Measurements from ENCODE around the gene CUBN.
A peak's percentile ranks its signal among the peaks of the same experiment; 100 is the strongest.

CUBN gene

DNA sequence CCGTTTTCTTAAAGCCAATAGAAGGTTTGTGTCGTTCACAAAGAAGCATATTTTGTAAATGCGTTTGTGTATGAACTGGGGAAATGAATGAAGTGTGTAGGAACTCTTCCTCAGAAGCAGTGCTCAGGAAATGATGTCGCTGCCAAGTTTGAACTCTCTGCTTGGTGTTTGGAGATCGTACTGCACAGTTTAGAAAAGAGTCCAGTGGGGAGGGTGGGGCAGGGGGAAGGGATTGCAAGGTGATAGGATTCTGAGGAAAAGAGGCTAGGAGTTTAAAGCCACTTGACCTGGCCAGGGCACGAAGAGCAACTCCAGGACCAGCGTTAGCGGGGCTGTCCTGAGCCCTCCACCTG is 122.2 kb downstream of the CUBN start:
- no peak overlapping the region for H3K4me3 ChIP-seq (ENCODE audit: insufficient read depth, low read depth, low read length, poor library complexity, severe bottlenecking)
- no peak for DNase-seq
- no peaks in the 10 kb centered on the region for H3K36me3 ChIP-seq (ENCODE audit: control insufficient read depth, insufficient read depth, low read length)
- H3K4me1 ChIP-seq (ENCODE audit: control insufficient read depth, insufficient read depth, low read length, poor library complexity, severe bottlenecking), result peaks cover 18% of the 10 kb centered on the region
- no peaks in the 10 kb centered on the region for H3K9me3 ChIP-seq (ENCODE audit: control insufficient read depth, low read length)
- no peak overlapping the region for H3K27ac ChIP-seq (ENCODE audit: insufficient read depth, low read length, poor library complexity, severe bottlenecking)
- H3K27me3 ChIP-seq (replicated peaks; ENCODE audit: control insufficient read depth, insufficient read depth, low read length, poor library complexity, severe bottlenecking), result no peaks in the 10 kb centered on the region

GRCh38 chr10:17006631-17007417 is 122.8 kb downstream of the CUBN start:
- H3K36me3 ChIP-seq (ENCODE audit: control insufficient read depth, insufficient read depth, low read length), result no peaks in the 10 kb centered on the region
- no peaks in the 10 kb centered on the region for H3K9me3 ChIP-seq (ENCODE audit: control insufficient read depth, low read length)
- H3K4me3 ChIP-seq (ENCODE audit: insufficient read depth, low read depth, low read length, poor library complexity, severe bottlenecking), result no peak overlapping the region
- no peaks in the 10 kb centered on the region for H3K27me3 ChIP-seq (replicated peaks; ENCODE audit: control insufficient read depth, insufficient read depth, low read length, poor library complexity, severe bottlenecking)
- peaks cover 22% of the 10 kb centered on the region for H3K4me1 ChIP-seq (ENCODE audit: control insufficient read depth, insufficient read depth, low read length, poor library complexity, severe bottlenecking)
- no peak overlapping the region for H3K27ac ChIP-seq (ENCODE audit: insufficient read depth, low read length, poor library complexity, severe bottlenecking)
- no peak for DNase-seq

DNA sequence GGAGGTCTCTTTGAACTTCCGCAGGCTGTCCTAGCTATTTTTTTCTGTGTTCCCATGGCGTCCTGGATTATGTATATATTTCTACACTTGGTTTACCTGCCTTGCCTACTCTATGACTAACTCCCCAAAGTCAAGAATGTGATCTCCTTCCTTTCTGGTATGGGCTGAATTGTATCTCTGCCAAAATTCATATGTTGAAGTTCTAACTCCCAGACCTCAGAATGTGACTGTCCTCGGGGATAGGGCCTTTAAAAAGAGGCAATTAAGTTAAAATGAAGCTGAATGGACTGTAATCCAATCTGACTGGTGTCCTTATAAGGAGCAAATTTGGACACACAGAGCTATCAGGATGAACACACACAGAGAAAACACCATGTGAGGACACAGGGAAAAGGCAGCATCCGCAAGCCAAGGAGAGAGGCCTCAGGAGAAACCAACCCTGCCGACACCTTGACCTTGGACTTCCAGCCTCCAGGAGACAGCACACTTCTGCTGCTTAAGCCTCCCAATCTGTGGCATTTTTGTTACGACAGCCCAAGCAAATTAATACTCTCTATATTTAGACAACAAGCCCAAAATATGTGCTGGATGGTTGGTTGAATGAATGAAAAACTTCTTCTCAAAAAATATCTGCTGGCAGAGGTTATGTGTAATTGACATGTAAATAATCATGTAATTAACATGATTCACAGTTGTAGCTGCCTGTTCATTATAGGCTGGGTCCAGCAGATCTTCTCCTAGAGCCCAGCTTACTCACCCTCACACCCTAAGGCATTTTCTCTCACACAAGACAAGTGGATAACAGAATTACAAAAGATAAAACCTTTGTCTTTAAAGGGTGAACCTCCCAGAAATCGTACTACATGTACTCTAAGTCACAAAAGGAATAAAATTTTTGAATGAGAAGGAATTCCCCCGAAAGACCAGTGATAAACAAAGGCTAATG is 123.7 kb downstream of the CUBN start:
- Histone ChIP-seq H3K27ac (ENCODE audit: insufficient read depth, low read length, poor library complexity, severe bottlenecking) (no peak overlapping the region), H3K27me3 (replicated peaks; ENCODE audit: control insufficient read depth, insufficient read depth, low read length, poor library complexity, severe bottlenecking) (no peaks in the 10 kb centered on the region), H3K36me3 (ENCODE audit: control insufficient read depth, insufficient read depth, low read length) (no peaks in the 10 kb centered on the region), H3K4me3 (ENCODE audit: insufficient read depth, low read depth, low read length, poor library complexity, severe bottlenecking) (no peak overlapping the region), H3K9me3 (ENCODE audit: control insufficient read depth, low read length) (no peaks in the 10 kb centered on the region), H3K4me1 (ENCODE audit: control insufficient read depth, insufficient read depth, low read length, poor library complexity, severe bottlenecking) (peaks cover 30% of the 10 kb centered on the region)
- no peak for DNase-seq

DNA sequence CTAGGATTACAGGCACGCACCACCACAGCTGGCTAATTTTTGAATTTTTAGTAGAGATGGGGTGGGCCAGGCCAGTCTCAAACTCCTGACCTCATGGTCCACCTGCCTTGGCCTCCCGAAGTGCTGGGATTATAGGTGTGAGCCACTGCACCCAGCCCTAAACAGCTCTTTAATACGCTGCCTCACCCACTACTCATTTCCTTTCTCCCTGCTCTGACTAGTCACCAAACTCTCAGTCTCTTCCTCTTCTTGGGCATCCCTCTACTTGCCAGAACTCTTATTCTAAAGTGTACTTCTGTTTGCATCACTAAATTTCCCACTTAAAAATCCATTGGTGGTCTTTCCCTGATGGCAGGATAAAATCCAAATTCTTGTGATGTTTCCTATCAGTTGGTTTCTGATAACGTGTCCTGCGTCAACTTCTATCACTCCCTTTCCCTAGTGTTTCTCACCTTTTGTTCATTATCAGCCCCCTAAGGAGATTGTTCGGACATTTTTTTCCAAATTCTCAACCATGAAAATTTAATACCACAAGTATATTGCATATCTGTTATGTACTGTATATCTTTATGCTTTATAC is 124.7 kb downstream of the CUBN start:
- Histone ChIP-seq H3K4me1 (ENCODE audit: control insufficient read depth, insufficient read depth, low read length, poor library complexity, severe bottlenecking) (peaks cover 30% of the 10 kb centered on the region), H3K27ac (ENCODE audit: insufficient read depth, low read length, poor library complexity, severe bottlenecking) (no peak overlapping the region), H3K4me3 (ENCODE audit: insufficient read depth, low read depth, low read length, poor library complexity, severe bottlenecking) (no peak overlapping the region), H3K27me3 (replicated peaks; ENCODE audit: control insufficient read depth, insufficient read depth, low read length, poor library complexity, severe bottlenecking) (no peaks in the 10 kb centered on the region), H3K9me3 (ENCODE audit: control insufficient read depth, low read length) (no peaks in the 10 kb centered on the region), H3K36me3 (ENCODE audit: control insufficient read depth, insufficient read depth, low read length) (no peaks in the 10 kb centered on the region)
- no peak for DNase-seq

GRCh38 chr10:17003651-17004286 is 125.8 kb downstream of the CUBN start:
- Histone ChIP-seq H3K36me3 (ENCODE audit: control insufficient read depth, insufficient read depth, low read length) (no peaks in the 10 kb centered on the region), H3K4me3 (ENCODE audit: insufficient read depth, low read depth, low read length, poor library complexity, severe bottlenecking) (no peak overlapping the region), H3K4me1 (ENCODE audit: control insufficient read depth, insufficient read depth, low read length, poor library complexity, severe bottlenecking) (peaks cover 30% of the 10 kb centered on the region), H3K27me3 (replicated peaks; ENCODE audit: control insufficient read depth, insufficient read depth, low read length, poor library complexity, severe bottlenecking) (no peaks in the 10 kb centered on the region), H3K27ac (ENCODE audit: insufficient read depth, low read length, poor library complexity, severe bottlenecking) (peak overlapping the region; percentile 82), H3K9me3 (ENCODE audit: control insufficient read depth, low read length) (no peaks in the 10 kb centered on the region)
- DNase-seq, result no peak

DNA sequence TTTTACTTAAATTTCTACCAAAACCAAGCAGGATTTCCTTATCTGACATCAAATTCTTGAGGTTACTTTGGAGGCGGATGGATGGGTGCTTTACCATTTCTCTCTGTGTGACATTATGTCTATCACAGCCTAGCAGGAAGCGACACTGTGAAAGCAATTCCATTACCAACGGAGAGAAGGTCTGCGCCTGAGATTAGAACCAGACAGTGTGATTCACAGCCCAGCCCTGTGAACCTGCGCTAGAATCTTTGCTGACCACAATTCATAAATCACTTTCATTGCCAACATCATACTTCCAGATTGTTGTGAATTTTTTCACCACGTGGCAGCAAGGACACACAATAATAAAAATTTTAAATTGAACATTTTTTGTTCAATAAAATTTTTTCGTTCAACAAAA is 126.5 kb downstream of the CUBN start:
- DNase-seq, result peak; percentile 53 to 72 (median 67)
- peak overlapping the region; percentile 82 for H3K27ac ChIP-seq (ENCODE audit: insufficient read depth, low read length, poor library complexity, severe bottlenecking)

DNA sequence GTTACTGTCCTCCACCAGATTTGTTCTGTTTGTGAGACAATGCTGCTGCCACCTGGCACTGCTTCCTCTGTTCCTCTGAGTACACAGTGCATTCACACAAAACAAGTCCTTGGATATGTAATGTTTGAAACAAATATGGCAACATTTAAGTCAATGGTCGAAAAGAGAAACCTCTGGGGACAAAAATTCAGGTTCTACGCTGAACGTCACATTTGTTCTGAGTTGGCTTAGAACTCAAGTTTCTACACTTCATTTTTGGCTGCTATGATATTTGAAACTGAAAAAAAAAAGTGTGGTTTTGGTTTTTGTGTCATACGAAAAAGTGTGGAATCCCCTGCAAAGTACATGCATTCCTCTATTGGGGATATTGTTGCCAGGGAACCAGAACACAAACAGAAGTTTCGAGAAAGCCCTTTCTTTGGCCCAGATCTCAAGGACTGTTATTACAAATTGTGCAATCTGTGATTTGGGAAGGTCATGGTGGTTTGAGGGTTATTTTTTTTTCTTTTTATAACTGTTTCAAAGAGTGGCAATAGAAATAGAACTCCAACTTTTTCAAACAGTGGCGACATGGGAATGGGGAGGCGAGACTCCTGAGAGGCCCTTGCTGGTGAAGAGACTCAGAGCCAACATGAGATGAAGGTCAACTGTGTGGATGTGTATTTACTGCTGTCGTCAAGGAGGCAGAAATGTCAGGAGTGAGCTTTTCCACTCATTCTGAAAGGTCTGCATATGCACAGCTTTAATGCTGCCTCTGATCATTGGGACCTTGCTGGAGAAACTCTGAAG is 127.5 kb downstream of the CUBN start:
- no peaks in the 10 kb centered on the region for H3K9me3 ChIP-seq (ENCODE audit: control insufficient read depth, low read length)
- peaks cover 24% of the 10 kb centered on the region for H3K4me1 ChIP-seq (ENCODE audit: control insufficient read depth, insufficient read depth, low read length, poor library complexity, severe bottlenecking)
- H3K27ac ChIP-seq (ENCODE audit: insufficient read depth, low read length, poor library complexity, severe bottlenecking), result peak overlapping the region; percentile 82
- peak; percentile 14 to 36 (median 24) for DNase-seq
- H3K27me3 ChIP-seq (replicated peaks; ENCODE audit: control insufficient read depth, insufficient read depth, low read length, poor library complexity, severe bottlenecking), result no peaks in the 10 kb centered on the region
- H3K36me3 ChIP-seq (ENCODE audit: control insufficient read depth, insufficient read depth, low read length), result no peaks in the 10 kb centered on the region
- H3K4me3 ChIP-seq (ENCODE audit: insufficient read depth, low read depth, low read length, poor library complexity, severe bottlenecking), result peak overlapping the region; percentile 3

More for the DNA sequence above, 126.5 kb downstream of the CUBN start:
- Histone ChIP-seq H3K4me3 (ENCODE audit: insufficient read depth, low read depth, low read length, poor library complexity, severe bottlenecking) (no peak overlapping the region), H3K27me3 (replicated peaks; ENCODE audit: control insufficient read depth, insufficient read depth, low read length, poor library complexity, severe bottlenecking) (no peaks in the 10 kb centered on the region), H3K9me3 (ENCODE audit: control insufficient read depth, low read length) (no peaks in the 10 kb centered on the region), H3K36me3 (ENCODE audit: control insufficient read depth, insufficient read depth, low read length) (no peaks in the 10 kb centered on the region), H3K4me1 (ENCODE audit: control insufficient read depth, insufficient read depth, low read length, poor library complexity, severe bottlenecking) (peaks cover 30% of the 10 kb centered on the region)

GRCh38 chr10:17001297-17001744 is 128.3 kb downstream of the CUBN start:
- no peak overlapping the region for H3K4me3 ChIP-seq (ENCODE audit: insufficient read depth, low read depth, low read length, poor library complexity, severe bottlenecking)
- peaks cover 28% of the 10 kb centered on the region for H3K4me1 ChIP-seq (ENCODE audit: control insufficient read depth, insufficient read depth, low read length, poor library complexity, severe bottlenecking)
- no peaks in the 10 kb centered on the region for H3K36me3 ChIP-seq (ENCODE audit: control insufficient read depth, insufficient read depth, low read length)
- H3K9me3 ChIP-seq (ENCODE audit: control insufficient read depth, low read length), result no peaks in the 10 kb centered on the region
- peak overlapping the region; percentile 82 for H3K27ac ChIP-seq (ENCODE audit: insufficient read depth, low read length, poor library complexity, severe bottlenecking)
- no peaks in the 10 kb centered on the region for H3K27me3 ChIP-seq (replicated peaks; ENCODE audit: control insufficient read depth, insufficient read depth, low read length, poor library complexity, severe bottlenecking)
- DNase-seq, result no peak

Data from effector memory CD4-positive, alpha-beta T cell (primary cell).